GM21825 (cell line): ENCODE data around the gene RIN3.

Experiments
- ATAC-seq: cut with Tn5 transposase; IDR thresholded peaks from one replicate; pipeline ENCODE4 v1.9.1; 2021; ENCODE audit warnings: mild to moderate bottlenecking, moderate library complexity; ENCODE audit not compliant: unreplicated experiment

Gene RIN3

GRCh38 chr14:92684801-92685560 lies 171.4 kb downstream of the RIN3 start:
- no peak for ATAC-seq

GRCh38 chr14:92685784-92686355 lies 172.3 kb downstream of the RIN3 start:
- no peak for ATAC-seq

- peak; percentile 7 for ATAC-seq
Measured at GRCh38 chr14:92686411-92686899, 172.9 kb downstream of the RIN3 start.

GRCh38 chr14:92686900-92687427 lies 173.4 kb downstream of the RIN3 start:
- peak; percentile 62 for ATAC-seq

GRCh38 chr14:92687681-92688433 lies 174.3 kb downstream of the RIN3 start:
- ATAC-seq = no peak

GRCh38 chr14:92688434-92689375 lies 175.1 kb downstream of the RIN3 start:
- ATAC-seq = no peak

GRCh38 chr14:92690171-92691011 lies 176.8 kb downstream of the RIN3 start:
- ATAC-seq = no peak

- ATAC-seq = no peak
Measured at GRCh38 chr14:92692822-92693226, 179.2 kb downstream of the RIN3 start.

- no peak for ATAC-seq
Measured at GRCh38 chr14:92693998-92694795, 180.6 kb downstream of the RIN3 start.

GRCh38 chr14:92694807-92695206 lies 181.2 kb downstream of the RIN3 start:
- ATAC-seq = no peak

GRCh38 chr14:92695562-92695961 lies 182.0 kb downstream of the RIN3 start:
- no peak for ATAC-seq

- no peak for ATAC-seq
Measured at GRCh38 chr14:92696366-92696765, 182.8 kb downstream of the RIN3 start.

GRCh38 chr14:92698393-92698792 lies 184.8 kb downstream of the RIN3 start:
- ATAC-seq = no peak

- no peak for ATAC-seq
Measured at GRCh38 chr14:92701826-92702225, 188.2 kb downstream of the RIN3 start.

- no peak for ATAC-seq
Measured at GRCh38 chr14:92702441-92702918, 188.9 kb downstream of the RIN3 start.

- ATAC-seq = no peak
Measured at GRCh38 chr14:92703516-92703915, 189.9 kb downstream of the RIN3 start.

GRCh38 chr14:92704036-92704804 lies 190.6 kb downstream of the RIN3 start:
- peak; percentile 89 for ATAC-seq

- ATAC-seq = peak; percentile 6
Measured at GRCh38 chr14:92704821-92705220, 191.2 kb downstream of the RIN3 start.
